ENCODE data around the gene LRFN3.
"Not testable (repeated sequence)": the region's sequence is repeated elsewhere in the genome, so short reads cannot be mapped to it uniquely, and the experiment has no call there.

LRFN3 gene

GRCh38 chr19:35908010-35908441, 28.1 kb upstream of the LRFN3 start, which contains the start of gene TYROBP:
Gene TYROBP, minus strand, starts transcription at chr19:35908295. Its CDS starts 67 bp downstream, at chr19:35908228.
- H4K20me1 ChIP-seq (ENCODE audit: insufficient read depth, low read length), result no peaks in the 10 kb centered on the region
- no peaks in the 10 kb centered on the region for H3K36me3 ChIP-seq (replicated peaks; ENCODE audit: insufficient read depth, low read length)
- TF ChIP-seq EZH2phosphoT487 (IDR thresholded peaks at IDR 0.05; ENCODE audit: low read length) (no peak), CTCF (IDR thresholded peaks at IDR 0.05; ENCODE audit: low read length) (no peak), EZH2 (optimal IDR thresholded peaks at IDR 0.05; ENCODE audit: low read depth, low read length) (no peak)
- no peak within 1 kb of the TSS for H2AFZ ChIP-seq (ENCODE audit: low read length)
- no peaks in the 10 kb centered on the region for H3K79me2 ChIP-seq (ENCODE audit: low read length)
- no peaks in the 10 kb centered on the region for H3K9me2 ChIP-seq (replicated peaks; ENCODE audit: insufficient read depth, low read length)
- H3K27me3 ChIP-seq (replicated peaks; ENCODE audit: insufficient read depth, low read length), result peaks cover 50% of the 10 kb centered on the region
- H3K4me1 ChIP-seq (ENCODE audit: low read length), result peaks cover 5% of the 10 kb centered on the region; the same call in 1 of the 2 replicates
- H3K9ac ChIP-seq (ENCODE audit: low read length), result no peak within 1 kb of the TSS
- H3K4me3 ChIP-seq (ENCODE audit: low read length), result no peak within 1 kb of the TSS
- H3K9me3 ChIP-seq (replicated peaks; ENCODE audit: insufficient read depth, low read length), result no peaks in the 10 kb centered on the region
- H3K4me2 ChIP-seq (ENCODE audit: low read depth, low read length), result no peak within 1 kb of the TSS
- H3F3A ChIP-seq (ENCODE audit: insufficient read depth, low read length), result no peaks in the 10 kb centered on the region; the same call in 1 of the 2 replicates
- DNase-seq, result no peak
- H3K27ac ChIP-seq (ENCODE audit: low read length), result no peak within 1 kb of the TSS

- Histone ChIP-seq H3K27ac (ENCODE audit: low read length) (no peak overlapping the region), H3K9me2 (replicated peaks; ENCODE audit: insufficient read depth, low read length) (no peaks in the 10 kb centered on the region), H2AFZ (ENCODE audit: low read length) (no peak overlapping the region), H3K4me2 (ENCODE audit: low read depth, low read length) (no peak overlapping the region), H3K79me2 (ENCODE audit: low read length) (no peaks in the 10 kb centered on the region), H3K9ac (ENCODE audit: low read length) (no peak overlapping the region), H3K4me3 (ENCODE audit: low read length) (no peak overlapping the region), H3K4me1 (ENCODE audit: low read length) (no peaks in the 10 kb centered on the region; the same call in 1 of the 2 replicates), H3K27me3 (replicated peaks; ENCODE audit: insufficient read depth, low read length) (peaks cover 58% of the 10 kb centered on the region), H3F3A (ENCODE audit: insufficient read depth, low read length) (no peaks in the 10 kb centered on the region), H3K9me3 (replicated peaks; ENCODE audit: insufficient read depth, low read length) (no peaks in the 10 kb centered on the region), H3K36me3 (replicated peaks; ENCODE audit: insufficient read depth, low read length) (no peaks in the 10 kb centered on the region), H4K20me1 (ENCODE audit: insufficient read depth, low read length) (no peaks in the 10 kb centered on the region)
- TF ChIP-seq EZH2phosphoT487 (IDR thresholded peaks at IDR 0.05; ENCODE audit: low read length) (no peak), EZH2 (optimal IDR thresholded peaks at IDR 0.05; ENCODE audit: low read depth, low read length) (no peak), CTCF (IDR thresholded peaks at IDR 0.05; ENCODE audit: low read length) (no peak)
- DNase-seq, result no peak
Measured at GRCh38 chr19:35908973-35909683, 27.0 kb upstream of the LRFN3 start.

GRCh38 chr19:35909684-35910035, 26.5 kb upstream of the LRFN3 start:
- no peak overlapping the region for H3K27ac ChIP-seq (ENCODE audit: low read length)
- no peak for DNase-seq
- no peaks in the 10 kb centered on the region for H3K9me3 ChIP-seq (replicated peaks; ENCODE audit: insufficient read depth, low read length)
- no peak for TF ChIP-seq CTCF (IDR thresholded peaks at IDR 0.05; ENCODE audit: low read length)
- TF ChIP-seq EZH2 (optimal IDR thresholded peaks at IDR 0.05; ENCODE audit: low read depth, low read length), result no peak
- no peak for TF ChIP-seq EZH2phosphoT487 (IDR thresholded peaks at IDR 0.05; ENCODE audit: low read length)
- H3F3A ChIP-seq (ENCODE audit: insufficient read depth, low read length), result no peaks in the 10 kb centered on the region
- H3K36me3 ChIP-seq (replicated peaks; ENCODE audit: insufficient read depth, low read length), result no peaks in the 10 kb centered on the region
- no peaks in the 10 kb centered on the region; the same call in 1 of the 2 replicates for H3K4me1 ChIP-seq (ENCODE audit: low read length)
- peaks cover 61% of the 10 kb centered on the region for H3K27me3 ChIP-seq (replicated peaks; ENCODE audit: insufficient read depth, low read length)
- no peak overlapping the region for H3K4me3 ChIP-seq (ENCODE audit: low read length)
- H3K9ac ChIP-seq (ENCODE audit: low read length), result no peak overlapping the region
- H4K20me1 ChIP-seq (ENCODE audit: insufficient read depth, low read length), result no peaks in the 10 kb centered on the region
- H3K9me2 ChIP-seq (replicated peaks; ENCODE audit: insufficient read depth, low read length), result no peaks in the 10 kb centered on the region
- H3K79me2 ChIP-seq (ENCODE audit: low read length), result no peaks in the 10 kb centered on the region
- no peak overlapping the region for H2AFZ ChIP-seq (ENCODE audit: low read length)
- H3K4me2 ChIP-seq (ENCODE audit: low read depth, low read length), result no peak overlapping the region

GRCh38 chr19:35910355-35910754, 25.8 kb upstream of the LRFN3 start:
- H3K4me3 ChIP-seq (ENCODE audit: low read length); H4K20me1 ChIP-seq (ENCODE audit: insufficient read depth, low read length); H3K36me3 ChIP-seq (replicated peaks; ENCODE audit: insufficient read depth, low read length); H3K27ac ChIP-seq (ENCODE audit: low read length); H3K4me1 ChIP-seq (ENCODE audit: low read length); H3K4me2 ChIP-seq (ENCODE audit: low read depth, low read length); H3K9me3 ChIP-seq (replicated peaks; ENCODE audit: insufficient read depth, low read length); H3F3A ChIP-seq (ENCODE audit: insufficient read depth, low read length); H3K9ac ChIP-seq (ENCODE audit: low read length); DNase-seq; H3K9me2 ChIP-seq (replicated peaks; ENCODE audit: insufficient read depth, low read length); H2AFZ ChIP-seq (ENCODE audit: low read length); H3K79me2 ChIP-seq (ENCODE audit: low read length): not testable (repeated sequence)
- peaks cover 58% of the 10 kb centered on the region for H3K27me3 ChIP-seq (replicated peaks; ENCODE audit: insufficient read depth, low read length)
